HFF-Myc (cell line): ENCODE results near the gene PYGB.
"Not testable (repeated sequence)": the region's sequence is repeated elsewhere in the genome, so short reads cannot be mapped to it uniquely, and the experiment has no call there.

ENCODE experiments used
- DNase-seq: peaks from one replicate; pipeline ENCODE4 v3.0.0-alpha.2; 2011; ENCODE audit warnings: low read depth; ENCODE audit errors: extremely low read depth
- H3K4me3 ChIP-seq: replicated peaks from 2 replicates; pipeline ENCODE4 v1.5.1; 2011; ENCODE audit warnings: low read depth, mild to moderate bottlenecking, control low read depth, low read length
- TF ChIP-seq, protein P1 (sequence below): IDR thresholded peaks from 2 replicates; pipeline ENCODE4 v1.5.1; 2012; ENCODE audit warnings: mild to moderate bottlenecking, low read depth, low read length, control low read depth; ENCODE audit errors: missing control alignments

Gene PYGB

DNA sequence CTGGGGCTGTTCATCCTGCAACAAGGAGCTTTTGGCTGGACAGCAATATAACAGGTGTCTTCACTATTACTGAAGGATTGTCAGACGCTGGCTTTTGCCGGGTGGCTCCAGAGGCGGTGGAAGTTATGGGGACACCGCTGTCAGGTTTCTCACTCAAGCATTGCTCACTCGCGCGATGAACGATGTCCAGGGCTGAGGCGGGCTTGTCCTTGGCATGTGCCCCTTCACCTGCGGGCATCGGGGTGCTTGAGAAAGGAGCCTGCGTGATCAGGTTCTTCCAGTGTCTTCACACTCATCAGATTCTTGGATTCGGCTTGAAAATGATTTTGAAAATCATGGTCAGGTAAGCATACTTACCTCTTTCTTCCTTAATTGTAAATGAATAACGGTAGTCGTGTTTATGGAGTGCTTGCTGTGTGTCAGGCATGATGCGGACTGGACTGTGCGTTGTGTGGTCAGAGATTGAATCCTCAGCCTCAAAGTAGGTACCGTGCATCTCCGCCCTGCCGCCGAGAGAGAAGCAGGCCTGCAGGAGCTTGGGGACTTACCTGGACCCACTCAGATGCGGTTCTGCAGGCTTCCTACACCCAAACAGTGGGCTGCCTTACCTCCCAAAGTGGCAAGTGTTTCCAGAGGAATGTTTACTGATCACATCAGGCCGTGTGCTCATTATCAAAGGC is 18.3 kb upstream of the PYGB start:
- TF ChIP-seq, protein P1, sequence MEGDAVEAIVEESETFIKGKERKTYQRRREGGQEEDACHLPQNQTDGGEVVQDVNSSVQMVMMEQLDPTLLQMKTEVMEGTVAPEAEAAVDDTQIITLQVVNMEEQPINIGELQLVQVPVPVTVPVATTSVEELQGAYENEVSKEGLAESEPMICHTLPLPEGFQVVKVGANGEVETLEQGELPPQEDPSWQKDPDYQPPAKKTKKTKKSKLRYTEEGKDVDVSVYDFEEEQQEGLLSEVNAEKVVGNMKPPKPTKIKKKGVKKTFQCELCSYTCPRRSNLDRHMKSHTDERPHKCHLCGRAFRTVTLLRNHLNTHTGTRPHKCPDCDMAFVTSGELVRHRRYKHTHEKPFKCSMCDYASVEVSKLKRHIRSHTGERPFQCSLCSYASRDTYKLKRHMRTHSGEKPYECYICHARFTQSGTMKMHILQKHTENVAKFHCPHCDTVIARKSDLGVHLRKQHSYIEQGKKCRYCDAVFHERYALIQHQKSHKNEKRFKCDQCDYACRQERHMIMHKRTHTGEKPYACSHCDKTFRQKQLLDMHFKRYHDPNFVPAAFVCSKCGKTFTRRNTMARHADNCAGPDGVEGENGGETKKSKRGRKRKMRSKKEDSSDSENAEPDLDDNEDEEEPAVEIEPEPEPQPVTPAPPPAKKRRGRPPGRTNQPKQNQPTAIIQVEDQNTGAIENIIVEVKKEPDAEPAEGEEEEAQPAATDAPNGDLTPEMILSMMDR = no peak
- no peak overlapping the region for H3K4me3 ChIP-seq
- no peak for DNase-seq

DNA sequence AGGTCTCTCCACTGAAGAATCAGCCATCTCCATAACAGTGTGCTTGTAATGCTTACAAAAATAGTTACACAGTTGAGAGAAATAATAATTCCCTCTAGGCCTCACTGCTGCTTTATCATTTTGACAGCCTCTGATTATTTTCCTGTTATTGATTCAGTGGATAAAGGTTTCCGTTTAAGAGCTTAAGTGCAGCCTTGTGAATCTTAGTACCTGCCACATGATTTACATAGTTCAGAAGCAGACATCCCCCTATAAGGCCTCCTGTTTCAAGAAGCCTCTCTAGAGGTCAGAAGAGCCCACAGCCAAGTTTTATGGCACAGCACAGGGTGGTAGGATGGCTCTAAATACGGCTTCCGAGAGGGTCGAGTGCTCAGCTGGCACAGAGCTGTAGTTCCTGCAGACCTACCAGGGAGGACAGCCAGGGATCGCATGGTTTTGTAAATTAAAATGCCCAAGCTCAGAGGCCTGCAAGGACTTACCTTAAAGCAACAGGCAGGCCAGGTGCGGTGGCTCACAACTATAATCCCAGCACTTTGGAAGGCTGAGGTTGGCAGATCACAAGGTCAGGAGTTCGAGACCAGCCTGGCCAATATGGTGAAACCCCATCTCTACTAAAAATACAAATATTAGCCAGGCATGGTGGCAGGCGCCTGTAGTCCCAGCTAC is 17.6 kb upstream of the PYGB start:
- DNase-seq = no peak
- TF ChIP-seq, protein P1 = no peak
- H3K4me3 ChIP-seq = no peak overlapping the region

DNA sequence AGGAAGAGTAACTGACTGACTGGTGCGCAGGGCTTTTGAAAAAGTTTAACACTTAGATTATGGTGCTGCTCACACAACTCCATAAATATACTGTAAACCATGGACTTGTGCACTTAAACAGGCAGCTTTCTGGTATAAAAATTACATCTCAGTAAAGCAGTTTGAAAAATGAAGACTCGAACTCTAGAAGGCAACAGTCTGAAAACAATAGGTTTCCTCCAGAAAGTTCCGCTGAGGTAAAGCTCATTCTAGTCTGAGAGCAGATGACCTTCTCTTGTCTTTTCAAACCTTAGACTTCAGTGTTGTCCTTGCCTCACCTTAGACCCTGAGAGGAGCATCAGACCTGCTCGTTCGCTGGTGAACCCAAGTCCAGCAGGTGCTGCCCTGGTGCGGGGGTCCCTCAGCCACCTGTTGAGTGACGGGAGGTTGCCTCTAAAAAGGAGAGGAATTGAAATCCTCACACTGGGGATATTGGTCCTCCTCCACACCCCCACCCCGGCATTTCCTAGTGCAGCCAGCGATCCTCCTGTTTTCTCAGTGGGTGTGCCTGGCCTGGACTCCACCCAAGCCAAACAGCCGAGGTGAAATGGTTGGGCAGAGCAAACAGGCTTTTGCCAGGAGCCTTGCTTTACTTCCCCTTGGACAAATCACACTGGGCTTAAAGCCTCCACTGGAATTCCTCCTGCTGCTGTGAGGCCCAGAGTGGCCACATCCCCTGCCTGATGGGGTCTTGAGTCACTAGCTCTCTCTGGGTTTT is 14.7 kb upstream of the PYGB start:
- no peak for DNase-seq
- TF ChIP-seq, protein P1 = no peak
- no peak overlapping the region for H3K4me3 ChIP-seq

DNA sequence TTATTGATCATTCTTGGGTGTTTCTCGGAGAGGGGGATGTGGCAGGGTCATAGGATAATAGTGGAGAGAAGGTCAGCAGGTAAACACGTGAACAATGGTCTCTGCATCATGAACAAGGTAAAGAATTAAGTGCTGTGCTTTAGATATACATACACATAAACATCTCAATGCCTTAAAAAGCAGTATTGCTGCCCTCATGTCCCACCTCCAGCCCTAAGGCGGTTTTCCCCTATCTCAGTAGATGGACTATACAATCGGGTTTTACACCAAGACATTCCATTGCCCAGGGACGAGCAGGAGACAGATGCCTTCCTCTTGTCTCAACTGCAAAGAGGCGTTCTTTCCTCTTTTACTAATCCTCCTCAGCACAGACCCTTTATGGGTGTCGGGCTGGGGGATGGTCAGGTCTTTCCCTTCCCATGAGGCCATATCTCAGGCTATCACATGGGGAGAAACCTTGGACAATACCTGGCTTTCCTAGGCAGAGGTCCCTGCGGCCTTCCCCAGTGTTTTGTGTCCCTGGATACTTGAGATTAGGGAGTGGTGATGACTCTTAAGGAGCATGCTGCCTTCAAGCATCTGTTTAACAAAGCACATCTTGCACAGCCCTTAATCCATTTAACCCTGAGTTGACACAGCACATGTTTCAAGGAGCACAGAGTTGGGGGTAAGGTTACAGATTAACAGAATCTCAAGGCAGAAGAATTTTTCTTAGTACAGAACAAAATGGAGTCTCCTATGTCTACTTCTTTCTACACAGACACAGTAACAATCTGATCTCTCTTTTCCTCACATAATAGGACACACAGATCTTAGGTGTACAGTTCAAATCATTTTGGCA is 13.7 kb upstream of the PYGB start:
- not testable (repeated sequence) for H3K4me3 ChIP-seq, DNase-seq

GRCh38 chr20:25236450-25237304 is 11.2 kb upstream of the PYGB start:
- DNase-seq = no peak
- no peak overlapping the region for H3K4me3 ChIP-seq
- TF ChIP-seq, protein P1 = no peak

GRCh38 chr20:25237610-25238318 is 10.1 kb upstream of the PYGB start:
- TF ChIP-seq, protein P1 = no peak
- no peak overlapping the region for H3K4me3 ChIP-seq
- DNase-seq = peak; percentile 99
